ENCODE measurements around the gene AIF1. TPM values are rescaled to one million over a fixed set of nuclear protein-coding genes. Genes with fewer than 3 reads are reported as not detected.
A peak's percentile ranks its signal among the peaks of the same experiment; 100 is the strongest.

The AIF1 gene
- total RNA-seq (44.1 TPM), polyA plus RNA-seq (ENCODE audit: insufficient read depth, low read depth, low replicate concordance) (121 TPM)
- long read RNA-seq, donor 1, transcript AIF1-203 (6 exons, 711 nt): major isoform, 12 of 29 reads
- long read RNA-seq, donor 1, partial matches to known transcripts: 13 of 29 reads
- long read RNA-seq, donor 1, other reads (novel, unspliced or antisense): 0 of 29 reads
- long read RNA-seq, donor 2, transcript AIF1-203 (6 exons, 711 nt): major isoform, 19 of 45 reads
- long read RNA-seq, donor 2, transcript AIF1-201 (6 exons, 607 nt): minor isoform, 5 of 45 reads
- long read RNA-seq, donor 2, partial matches to known transcripts: 18 of 45 reads
- long read RNA-seq, donor 2, other reads (novel, unspliced or antisense): 0 of 45 reads
- long read RNA-seq, donor 3, transcript AIF1-203 (6 exons, 711 nt): major isoform, 54 of 118 reads
- long read RNA-seq, donor 3, transcript AIF1-201 (6 exons, 607 nt): minor isoform, 9 of 118 reads
- long read RNA-seq, donor 3, partial matches to known transcripts: 47 of 118 reads
- long read RNA-seq, donor 3, other reads (novel, unspliced or antisense): 7 of 118 reads
- long read RNA-seq, donor 4, transcript AIF1-201 (6 exons, 607 nt): minor isoform, 5 of 41 reads
- long read RNA-seq, donor 4, transcript AIF1-203 (6 exons, 711 nt): major isoform, 33 of 41 reads
- long read RNA-seq, donor 4, partial matches to known transcripts: 0 of 41 reads
- long read RNA-seq, donor 4, other reads (novel, unspliced or antisense): 0 of 41 reads
- long read RNA-seq, donor 5, partial matches to known transcripts: 0 of 4 reads
- long read RNA-seq, donor 5, other reads (novel, unspliced or antisense): 0 of 4 reads
- long read RNA-seq, donor 6, transcript AIF1-202 (3 exons, 524 nt): minor isoform, 12 of 229 reads
- long read RNA-seq, donor 6, transcript AIF1-201 (6 exons, 607 nt): minor isoform, 19 of 229 reads
- long read RNA-seq, donor 6, transcript AIF1-203 (6 exons, 711 nt): major isoform, 72 of 229 reads
- long read RNA-seq, donor 6, partial matches to known transcripts: 108 of 229 reads
- long read RNA-seq, donor 6, other reads (novel, unspliced or antisense): 17 of 229 reads
- long read RNA-seq, donor 7, transcript AIF1-203 (6 exons, 711 nt): major isoform, 16 of 30 reads
- long read RNA-seq, donor 7, transcript AIF1-201 (6 exons, 607 nt): minor isoform, 5 of 30 reads
- long read RNA-seq, donor 7, partial matches to known transcripts: 9 of 30 reads
- long read RNA-seq, donor 7, other reads (novel, unspliced or antisense): 0 of 30 reads
- long read RNA-seq, donor 8, transcript AIF1-202 (3 exons, 524 nt): minor isoform, 5 of 96 reads
- long read RNA-seq, donor 8, transcript AIF1-203 (6 exons, 711 nt): major isoform, 41 of 96 reads
- long read RNA-seq, donor 8, transcript AIF1-201 (6 exons, 607 nt): minor isoform, 7 of 96 reads
- long read RNA-seq, donor 8, partial matches to known transcripts: 32 of 96 reads
- long read RNA-seq, donor 8, other reads (novel, unspliced or antisense): 11 of 96 reads
- long read RNA-seq, donor 9, transcript AIF1-201 (6 exons, 607 nt): minor isoform, 5 of 37 reads
- long read RNA-seq, donor 9, transcript AIF1-203 (6 exons, 711 nt): major isoform, 18 of 37 reads
- long read RNA-seq, donor 9, partial matches to known transcripts: 13 of 37 reads
- long read RNA-seq, donor 9, other reads (novel, unspliced or antisense): 0 of 37 reads
- long read RNA-seq, donor 10, transcript AIF1-201 (6 exons, 607 nt): minor isoform, 6 of 55 reads
- long read RNA-seq, donor 10, transcript AIF1-202 (3 exons, 524 nt): minor isoform, 5 of 55 reads
- long read RNA-seq, donor 10, transcript AIF1-203 (6 exons, 711 nt): major isoform, 19 of 55 reads
- long read RNA-seq, donor 10, partial matches to known transcripts: 24 of 55 reads
- long read RNA-seq, donor 10, other reads (novel, unspliced or antisense): 0 of 55 reads

GRCh38 chr6:31614684-31615578 is at the start of gene AIF1:
TSS of gene AIF1 (plus strand) at chr6:31615234. CDS start at chr6:31615330, 96 bp downstream.
- TF ChIP-seq CTCF (IDR thresholded peaks at IDR 0.05; ENCODE audit: borderline replicate concordance, extremely low read depth, insufficient read depth): no peak
- peak within 1 kb of the TSS in 1 of 3 donors; percentile 46 for H3K9ac ChIP-seq (ENCODE audit: low read length in 3 of 3)
- peak within 1 kb of the TSS in 2 of 3 donors; percentile 7 to 14 for H3K4me3 ChIP-seq (ENCODE audit: low read length in 3 of 3)
- H3K27ac ChIP-seq (ENCODE audit: low read depth in 2 of 2, low read length in 2 of 2): peak within 1 kb of the TSS in 1 of 2 donors; percentile 7
- intact Hi-C loops (cut with DNase I): no loop called here
- FAIRE-seq: no peak
- H3K9me3 ChIP-seq (ENCODE audit: control insufficient read depth in 2 of 3, insufficient read depth in 1 of 3, low read length in 3 of 3): no peaks in the 10 kb centered on the region
- peaks cover 0 to 3% (median 0%) of the 10 kb centered on the region in 3 donors for H3K4me1 ChIP-seq (ENCODE audit: control insufficient read depth in 2 of 3, insufficient read depth in 2 of 3, low read depth in 1 of 3, low read length in 3 of 3)
- H3K27me3 ChIP-seq (ENCODE audit: control insufficient read depth, insufficient read depth, low read length): no peaks in the 10 kb centered on the region
- no peaks in the 10 kb centered on the region for H3K36me3 ChIP-seq (ENCODE audit: control insufficient read depth in 2 of 3, insufficient read depth in 3 of 3, low read length in 3 of 3)
- no peak for DNase-seq

- Histone ChIP-seq H3K4me1 (ENCODE audit: control insufficient read depth in 2 of 3, insufficient read depth in 2 of 3, low read depth in 1 of 3, low read length in 3 of 3) (no peaks in the 10 kb centered on the region), H3K27ac (ENCODE audit: low read depth in 2 of 2, low read length in 2 of 2) (no peak overlapping the region), H3K9ac (ENCODE audit: low read length in 3 of 3) (no peak overlapping the region), H3K4me3 (ENCODE audit: low read length in 3 of 3) (no peak overlapping the region), H3K36me3 (ENCODE audit: control insufficient read depth in 2 of 3, insufficient read depth in 3 of 3, low read length in 3 of 3) (no peaks in the 10 kb centered on the region), H3K27me3 (ENCODE audit: control insufficient read depth, insufficient read depth, low read length) (no peaks in the 10 kb centered on the region), H3K9me3 (ENCODE audit: control insufficient read depth in 2 of 3, insufficient read depth in 1 of 3, low read length in 3 of 3) (no peaks in the 10 kb centered on the region)
- DNase-seq: peak in 1 of 5 donors; percentile 57
- no peak for FAIRE-seq
- intact Hi-C loops (cut with DNase I): no loop called here
- no peak for TF ChIP-seq CTCF (IDR thresholded peaks at IDR 0.05; ENCODE audit: borderline replicate concordance, extremely low read depth, insufficient read depth)
Measured at GRCh38 chr6:31567531-31568370, 47.3 kb upstream of the AIF1 start.

Data from kidney (tissue), 22 donors.